NCI-H2196 (cell line): ENCODE results near the gene FAHD2B.
A peak's percentile ranks its signal among the peaks of the same experiment; 100 is the strongest.
"Not testable (repeated sequence)": the region's sequence is repeated elsewhere in the genome, so short reads cannot be mapped to it uniquely, and the experiment has no call there.

Experiments
- DNase-seq: peaks from one replicate; lab custom pipeline; 2025; ENCODE audit not compliant: unreplicated experiment; lab: John Stamatoyannopoulos, UW

The FAHD2B gene

DNA sequence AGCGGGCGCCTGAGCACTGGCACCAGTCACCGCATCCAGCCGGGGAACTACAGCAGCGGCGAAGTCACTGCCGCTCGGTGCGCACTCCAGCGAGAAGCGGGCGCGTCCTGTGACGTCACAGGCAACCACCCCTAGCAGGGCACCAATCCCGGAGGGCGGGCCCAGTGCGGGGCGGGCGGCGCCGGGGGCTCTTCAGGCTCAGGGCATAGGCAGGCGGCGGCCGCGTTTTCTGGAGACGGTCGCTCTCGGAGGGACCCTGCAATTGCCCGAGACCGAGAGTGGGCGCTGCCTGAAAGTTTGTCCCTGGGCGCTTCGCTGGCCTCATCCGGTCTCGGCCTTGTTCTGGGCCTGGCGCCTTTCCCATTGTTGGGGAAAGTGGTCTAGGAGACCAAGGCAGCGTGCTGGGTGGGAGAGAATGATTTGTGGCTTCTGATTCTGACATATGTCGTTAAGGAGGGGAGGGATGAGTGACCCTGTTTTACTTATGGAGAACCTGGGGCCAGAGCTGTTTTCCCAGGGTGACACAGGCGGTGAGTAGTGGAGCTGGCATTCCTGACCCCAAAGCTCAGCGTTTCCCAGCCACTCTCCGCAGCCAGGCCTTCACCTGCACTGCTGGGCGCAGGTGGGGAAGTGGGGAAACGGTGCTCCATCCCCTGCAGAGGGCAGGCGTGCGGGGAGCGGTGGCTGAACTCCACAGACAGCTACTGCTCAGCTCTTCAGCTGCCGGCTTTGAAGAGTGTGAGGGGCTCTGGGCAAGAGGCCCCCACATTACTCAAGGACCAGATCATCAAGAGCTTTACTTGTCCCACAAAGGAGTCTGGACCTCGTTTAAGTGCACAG lies at the start of gene FAHD2B:
Gene FAHD2B, minus strand, starts transcription at position 111 of the 840 bp plus-strand sequence. CDS start 3,176 bp downstream, outside the sequence.
- peak; percentile 44 for DNase-seq

- not testable (repeated sequence) for DNase-seq
These were observed 49.3 kb upstream of the FAHD2B start for GRCh38 chr2:97144016-97144415.

GRCh38 chr2:97129090-97129489 lies 34.4 kb upstream of the FAHD2B start:
- not testable (repeated sequence) for DNase-seq

- not testable (repeated sequence) for DNase-seq
These were observed 19.2 kb upstream of the FAHD2B start for GRCh38 chr2:97113882-97114255.

GRCh38 chr2:97113050-97113881 lies 18.6 kb upstream of the FAHD2B start, which contains the start of gene ANKRD36:
TSS of gene ANKRD36 (plus strand) at chr2:97113153. CDS start at chr2:97113740, 587 bp downstream.
- DNase-seq: not testable (repeated sequence)

DNA sequence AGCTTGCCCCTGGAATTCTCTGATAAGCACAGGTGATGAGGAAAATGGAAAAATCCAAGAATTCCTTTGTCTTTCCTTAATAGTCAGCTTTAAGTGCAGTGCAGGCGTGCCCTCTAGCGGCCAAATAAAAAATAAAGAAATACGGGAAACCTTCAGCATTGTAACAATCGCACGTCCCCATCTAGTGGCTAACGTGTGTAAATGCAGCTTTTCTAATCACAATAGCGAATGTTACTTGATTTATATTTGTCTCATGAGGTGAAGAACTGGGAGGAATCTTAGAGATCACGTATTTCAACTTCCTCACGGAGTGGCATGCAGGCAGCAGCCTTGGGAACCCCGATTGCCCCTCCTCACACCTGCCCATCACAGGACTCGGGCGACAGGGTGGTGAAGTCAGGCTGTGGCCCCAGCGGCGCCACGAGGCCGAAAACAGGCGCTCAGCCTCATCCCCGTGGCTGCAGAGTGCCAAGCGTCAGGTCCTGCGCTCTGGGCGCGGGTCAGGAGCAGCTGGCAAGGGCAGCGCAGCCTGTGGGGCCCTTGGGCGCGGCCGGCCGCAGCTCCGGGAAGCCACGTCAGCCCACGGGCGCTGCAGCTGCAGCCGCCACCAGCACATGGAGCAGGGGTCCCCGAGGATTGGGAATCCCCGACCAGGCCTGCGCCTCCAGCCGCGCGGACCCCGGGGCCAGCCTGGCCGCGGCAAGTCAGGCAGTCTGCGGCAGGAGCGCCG lies 17.8 kb upstream of the FAHD2B start:
- DNase-seq: not testable (repeated sequence)

DNA sequence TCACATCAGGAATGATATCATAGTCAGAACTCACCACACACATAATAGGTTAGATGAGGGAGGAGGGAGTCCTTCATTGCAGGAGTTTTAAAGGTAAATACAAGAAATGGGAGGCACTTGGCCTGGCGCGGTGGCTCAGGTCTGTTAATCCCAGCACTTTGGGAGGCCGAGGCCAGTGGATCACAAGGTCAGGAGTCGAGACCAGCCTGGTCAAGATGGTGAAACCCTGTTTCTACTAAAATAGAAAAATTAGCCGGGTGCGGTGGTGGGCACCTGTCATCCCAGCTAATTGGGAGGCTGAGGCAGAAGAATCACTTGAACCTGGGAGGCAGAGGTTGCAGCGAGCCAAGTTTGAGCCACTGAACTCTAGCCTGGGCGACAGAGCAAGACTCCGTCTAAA lies 16.6 kb upstream of the FAHD2B start:
- DNase-seq: not testable (repeated sequence)

DNA sequence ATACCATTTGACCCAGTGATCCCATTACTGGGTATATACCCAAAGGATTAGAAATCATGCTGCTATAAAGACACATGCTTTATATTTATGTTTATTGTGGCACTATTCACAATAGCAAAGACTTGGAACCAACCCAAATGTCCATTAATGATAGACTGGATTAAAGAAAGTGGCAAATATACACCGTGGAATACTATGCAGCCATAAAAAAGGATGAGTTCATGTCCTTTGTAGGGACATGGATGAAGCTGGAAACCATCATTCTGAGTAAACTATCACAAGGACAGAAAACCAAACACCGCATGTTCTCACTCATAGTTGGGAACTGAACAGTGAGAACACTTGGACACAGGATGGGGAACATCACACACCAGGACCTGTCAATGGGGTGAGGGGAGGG lies 12.2 kb upstream of the FAHD2B start:
- DNase-seq: not testable (repeated sequence)

GRCh38 chr2:97098786-97099372 lies 4.2 kb upstream of the FAHD2B start:
- DNase-seq: not testable (repeated sequence)

DNA sequence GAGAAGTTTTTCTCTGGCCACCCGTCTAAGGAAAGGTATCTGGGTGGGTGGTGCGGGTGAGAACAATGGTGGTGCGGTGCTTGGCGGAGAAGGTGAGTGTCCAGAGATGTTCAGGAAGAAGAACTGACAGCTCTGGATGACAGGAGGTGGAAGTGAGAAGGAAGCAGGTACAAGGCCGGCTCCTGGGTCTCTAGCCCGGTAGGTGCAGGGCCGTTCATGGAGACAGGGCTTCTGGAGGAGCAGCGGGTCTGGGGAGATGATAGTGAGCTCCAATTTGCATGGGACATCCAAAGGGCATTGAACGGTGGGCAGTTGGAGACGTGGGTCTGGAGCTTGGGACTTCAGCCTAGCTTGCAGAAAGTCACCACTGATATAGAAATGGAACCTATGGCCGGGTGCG lies 979 bp upstream of the FAHD2B start:
- DNase-seq: no peak

GRCh38 chr2:97093983-97094771 lies 505 bp downstream of the FAHD2B start:
- not testable (repeated sequence) for DNase-seq

GRCh38 chr2:97092946-97093345 lies 1.7 kb downstream of the FAHD2B start:
- DNase-seq: not testable (repeated sequence)

DNA sequence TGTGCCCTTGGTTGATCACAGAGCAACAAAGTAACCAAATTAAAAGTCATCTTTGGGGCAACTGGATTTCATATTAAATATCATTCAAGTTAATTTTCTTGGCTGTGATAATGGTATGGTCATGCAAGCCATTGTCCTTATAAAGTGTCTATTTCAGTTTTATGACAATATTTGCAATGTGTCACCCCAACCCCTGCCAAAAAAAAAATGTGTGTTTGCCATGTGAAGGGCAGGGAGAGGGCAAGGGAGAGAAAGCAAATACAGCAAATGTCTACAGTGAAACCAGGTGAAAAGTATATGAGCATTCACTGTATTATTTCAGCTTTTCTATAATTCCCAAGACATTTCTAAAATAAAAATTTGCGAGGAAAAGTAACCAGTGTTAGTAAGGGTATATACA lies 6.0 kb downstream of the FAHD2B start:
- not testable (repeated sequence) for DNase-seq

DNA sequence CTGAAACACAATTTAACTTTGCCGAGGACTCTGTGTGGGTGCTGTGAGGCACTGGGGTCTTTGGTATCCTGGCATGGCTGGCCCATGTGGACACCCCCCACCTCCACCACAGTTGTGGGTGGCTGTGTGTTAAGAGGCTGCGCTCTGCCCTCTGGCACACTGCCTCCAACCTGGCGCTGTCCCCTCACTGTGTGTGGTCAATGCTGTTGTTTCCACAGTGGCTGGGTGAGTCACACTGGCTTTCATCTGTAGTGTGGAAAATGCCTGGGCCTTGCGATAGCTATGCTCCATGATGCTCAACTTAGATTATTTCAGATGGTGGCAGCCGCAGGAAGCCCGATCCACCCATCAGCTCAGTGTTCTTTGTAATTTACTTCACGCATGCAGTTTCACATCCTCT lies 9.6 kb downstream of the FAHD2B start:
- not testable (repeated sequence) for DNase-seq

GRCh38 chr2:97083516-97083915 lies 11.2 kb downstream of the FAHD2B start:
- DNase-seq: not testable (repeated sequence)

DNA sequence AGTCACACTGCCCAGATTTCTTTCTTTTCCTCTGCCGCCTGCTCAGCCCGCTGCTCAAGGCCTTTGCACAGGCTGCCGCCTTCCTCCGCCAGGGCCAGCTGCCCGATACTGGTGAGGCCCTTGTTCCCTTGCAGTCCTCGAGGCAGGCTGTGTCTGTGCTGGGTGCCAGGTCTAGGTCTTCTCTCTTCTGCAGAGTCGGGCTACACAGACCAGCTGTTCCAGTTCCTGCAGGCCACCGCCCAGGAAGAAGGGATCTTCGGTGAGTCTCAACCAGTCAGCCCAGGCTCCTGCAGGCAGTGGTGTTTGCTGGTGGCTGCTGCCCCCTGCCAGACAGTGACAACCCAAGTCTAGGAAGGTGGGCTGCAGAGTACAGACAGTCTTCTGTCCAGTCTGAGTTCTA lies 12.5 kb downstream of the FAHD2B start:
- DNase-seq: not testable (repeated sequence)

GRCh38 chr2:97080855-97081254 lies 13.8 kb downstream of the FAHD2B start:
- DNase-seq: not testable (repeated sequence)

GRCh38 chr2:97077213-97077612 lies 17.5 kb downstream of the FAHD2B start:
- not testable (repeated sequence) for DNase-seq

DNA sequence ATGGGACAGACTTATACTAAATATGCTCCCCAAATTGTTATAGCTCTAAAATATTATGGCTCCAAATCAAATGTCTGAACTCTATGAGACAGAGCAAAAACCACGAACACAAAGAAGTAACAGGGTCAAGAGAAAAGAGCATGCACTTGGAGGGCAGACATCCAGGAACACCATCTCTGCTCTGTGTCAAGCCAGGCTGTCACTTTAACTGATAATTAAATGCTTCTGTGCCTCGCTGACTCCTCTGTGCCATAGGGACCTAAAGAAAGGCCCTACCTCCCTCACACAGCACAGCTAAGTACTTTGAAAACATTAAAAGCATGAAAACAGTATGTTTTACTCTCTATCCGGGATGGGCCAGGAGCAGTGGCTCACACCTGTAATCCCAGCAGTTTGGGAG lies 23.8 kb downstream of the FAHD2B start:
- DNase-seq: not testable (repeated sequence)

- DNase-seq: not testable (repeated sequence)
These were observed 26.0 kb downstream of the FAHD2B start for GRCh38 chr2:97068722-97069121.
